GM21367 (cell line): ENCODE results near the gene FAM227B.
"Not testable (repeated sequence)": the region's sequence is repeated elsewhere in the genome, so short reads cannot be mapped to it uniquely, and the experiment has no call there.

Source experiments
- ATAC-seq: cut with Tn5 transposase; IDR thresholded peaks from one replicate; pipeline ENCODE4 v1.9.1; 2021; ENCODE audit not compliant: unreplicated experiment

FAM227B gene

DNA sequence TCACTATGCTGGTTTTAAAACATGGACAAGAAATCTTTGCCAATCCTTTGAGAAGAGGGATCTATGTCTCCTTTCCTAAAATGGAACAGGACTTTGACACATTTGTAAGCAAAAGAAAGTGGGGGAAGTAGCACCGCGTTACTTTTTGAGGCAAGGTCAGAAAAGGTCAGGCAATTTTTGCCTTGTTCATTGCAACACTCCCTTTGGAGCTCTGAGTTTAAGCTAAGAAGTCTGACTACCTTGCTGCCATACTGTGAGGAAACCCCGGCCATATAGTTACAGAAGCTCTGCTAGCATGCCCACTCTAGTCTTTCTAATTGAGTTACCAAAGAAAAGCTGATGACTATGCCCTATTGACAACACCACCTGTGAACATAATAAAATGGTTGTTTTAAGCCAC is 1.4 kb downstream of the FAM227B start:
- no peak for ATAC-seq

DNA sequence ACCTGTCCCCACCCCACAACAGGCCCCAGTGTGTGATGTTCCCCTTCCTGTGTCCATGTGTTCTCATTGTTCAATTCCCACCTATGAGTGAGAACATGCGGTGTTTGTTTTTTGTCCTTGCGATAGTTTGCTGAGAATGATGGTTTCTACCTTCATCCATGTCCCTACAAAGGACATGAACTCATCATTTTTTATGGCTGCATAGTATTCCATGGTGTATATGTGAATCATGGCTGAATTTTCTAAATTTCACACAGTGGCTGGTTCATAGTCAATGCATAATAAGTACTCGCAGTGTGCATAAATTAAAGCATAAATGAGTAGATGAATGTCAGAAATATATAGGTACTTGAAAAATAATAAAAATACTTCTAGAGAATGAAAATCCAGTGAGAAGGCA is 8.4 kb downstream of the FAM227B start:
- ATAC-seq, result not testable (repeated sequence)

DNA sequence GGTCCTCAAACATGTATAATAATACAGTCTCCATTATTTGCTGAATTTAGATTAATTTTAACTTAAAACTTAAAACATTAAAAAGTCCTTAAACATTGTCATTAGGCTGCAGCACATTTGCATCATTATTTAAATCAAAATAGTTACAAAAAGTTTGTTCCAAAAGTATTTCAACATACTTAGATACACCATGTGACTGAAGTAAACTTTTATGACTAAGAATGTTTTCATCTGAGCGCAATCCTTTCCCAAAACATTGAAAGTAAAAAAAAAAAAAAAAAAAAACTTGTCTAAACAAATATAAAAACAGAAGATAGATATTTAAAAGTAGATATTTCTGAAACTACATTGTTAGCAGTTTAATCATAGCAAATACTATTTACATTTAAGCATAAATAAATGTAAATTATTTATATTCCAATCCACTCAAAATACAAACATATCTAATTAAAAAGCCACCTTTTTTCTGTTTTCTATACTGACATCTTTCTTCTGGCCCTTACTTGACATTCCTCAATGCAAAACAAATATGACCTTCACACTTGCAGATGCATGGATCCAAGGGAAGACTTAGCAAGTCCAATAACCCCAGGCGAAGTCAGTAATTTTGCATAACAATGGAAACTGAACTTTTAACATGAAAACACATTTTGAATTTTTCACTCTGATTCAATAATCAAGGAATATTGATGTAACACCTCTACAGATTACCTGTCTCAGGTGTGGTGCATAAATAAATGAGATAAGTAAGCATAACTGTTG is 10.3 kb downstream of the FAM227B start:
- no peak for ATAC-seq

DNA sequence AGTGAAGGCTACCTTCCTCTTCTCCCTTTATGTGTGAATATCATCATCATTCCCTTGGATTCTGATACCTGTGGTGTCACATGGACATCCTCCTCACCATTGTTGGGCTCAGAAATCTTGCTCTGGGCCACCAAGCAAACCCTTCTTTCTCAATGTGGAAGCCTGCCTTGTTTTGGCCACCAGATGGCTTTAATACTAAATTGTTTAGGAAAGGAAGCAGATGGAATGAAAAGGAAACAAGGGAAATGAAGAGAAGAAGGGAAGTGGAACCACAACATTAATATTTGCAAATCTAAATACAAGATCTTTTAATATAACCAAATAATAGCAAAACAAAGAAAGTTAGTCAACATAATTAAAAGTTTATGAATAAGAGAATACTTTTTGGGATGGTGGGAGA is 14.0 kb downstream of the FAM227B start:
- ATAC-seq, result no peak

DNA sequence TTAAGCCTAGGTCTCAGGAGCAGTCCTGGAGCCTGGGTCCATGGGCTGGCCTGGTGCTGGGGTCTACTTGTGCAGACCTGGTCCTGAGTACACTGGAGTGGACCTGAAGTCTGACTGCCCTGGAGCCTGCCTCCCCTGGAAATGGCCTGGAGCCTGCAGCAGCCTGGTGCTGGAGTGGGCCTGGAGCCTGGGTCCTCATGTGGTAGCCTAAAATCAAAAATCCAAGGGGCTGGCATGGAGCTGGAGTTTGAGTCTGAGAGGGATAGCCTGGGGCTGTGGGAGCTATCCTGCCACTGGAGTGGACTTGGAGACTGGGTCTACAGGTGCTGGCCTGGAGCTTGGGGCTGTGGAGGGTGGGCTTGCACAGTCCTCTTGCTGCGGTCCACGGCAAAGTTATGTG is 15.0 kb downstream of the FAM227B start:
- ATAC-seq, result no peak

DNA sequence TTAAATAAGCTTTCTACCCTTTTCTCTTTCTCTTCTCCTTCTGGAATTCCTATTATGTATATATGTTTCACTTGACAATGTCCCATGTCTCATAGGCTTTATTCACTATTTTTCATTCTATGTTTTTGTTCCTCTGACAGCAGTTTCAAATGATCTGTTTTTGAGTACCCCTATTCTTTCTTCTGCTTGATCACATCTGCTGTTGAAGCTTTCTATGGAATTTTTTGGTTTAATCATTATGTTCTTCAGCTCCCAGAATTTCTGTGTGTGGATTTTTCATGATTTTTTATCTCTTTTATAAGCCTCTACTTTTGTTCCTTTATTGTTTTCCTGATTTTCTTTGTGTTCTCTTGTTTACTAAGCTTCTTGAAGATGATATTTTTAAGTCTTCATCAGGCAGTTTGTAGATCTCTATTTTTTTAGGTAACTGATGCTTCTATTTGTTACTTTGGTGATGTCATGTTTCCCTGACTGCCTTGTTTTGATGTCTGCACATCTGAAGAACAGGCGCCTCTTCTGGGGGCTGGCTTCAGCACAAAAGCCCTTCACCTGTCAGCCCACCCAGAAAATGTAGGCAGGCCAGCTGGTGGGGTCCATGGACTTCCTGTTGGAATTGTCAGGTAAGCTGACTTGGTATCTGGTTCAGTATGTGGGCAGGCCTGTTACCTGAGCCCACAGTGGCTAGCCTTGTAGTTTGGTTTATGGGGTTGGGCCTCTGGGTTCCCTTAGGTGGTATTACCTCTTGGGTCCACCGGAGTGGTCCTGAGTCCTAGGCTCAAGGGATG is 15.8 kb downstream of the FAM227B start:
- no peak for ATAC-seq

DNA sequence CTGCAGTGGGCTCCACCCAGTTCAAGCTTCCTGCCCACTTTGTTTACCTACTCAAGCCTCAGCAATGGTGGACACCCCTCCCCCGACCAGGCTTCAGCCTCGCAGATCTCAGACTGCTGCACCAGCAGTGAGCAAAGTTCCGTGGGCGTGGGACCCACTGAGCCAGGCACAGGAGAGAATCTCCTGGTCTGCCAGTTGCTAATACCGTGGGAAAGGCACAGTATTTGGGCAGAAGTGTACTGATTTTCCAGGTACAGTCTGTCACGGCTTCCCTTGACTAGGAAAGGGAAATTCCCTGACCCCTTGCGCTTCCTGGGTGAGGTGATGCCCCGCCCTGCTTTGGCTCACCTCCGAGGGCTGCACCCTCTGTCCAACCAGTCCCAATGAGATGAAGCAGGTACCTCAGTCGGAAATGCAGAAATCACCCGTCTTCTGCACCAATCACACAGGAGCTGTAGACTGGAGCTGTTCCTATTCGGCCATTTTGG is 27.7 kb downstream of the FAM227B start:
- ATAC-seq, result not testable (repeated sequence)

DNA sequence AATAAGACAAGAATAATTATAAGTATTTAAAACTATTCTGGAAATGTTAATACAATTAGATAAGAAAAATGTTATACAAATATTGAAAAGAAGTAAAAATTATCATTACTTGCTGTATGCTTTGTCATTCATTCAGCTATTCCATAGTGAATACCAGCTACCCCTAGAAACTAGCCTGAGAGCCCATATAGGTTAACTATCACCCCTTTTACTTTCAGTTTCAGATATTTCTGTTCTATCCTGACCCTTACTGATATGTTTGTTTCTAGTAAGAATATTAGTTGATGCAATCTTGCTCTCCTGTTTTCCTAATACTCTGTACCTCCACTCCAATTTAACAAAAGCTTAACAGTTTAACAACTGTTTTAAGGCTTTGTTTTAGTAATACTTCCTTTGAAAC is 31.6 kb downstream of the FAM227B start:
- no peak for ATAC-seq

DNA sequence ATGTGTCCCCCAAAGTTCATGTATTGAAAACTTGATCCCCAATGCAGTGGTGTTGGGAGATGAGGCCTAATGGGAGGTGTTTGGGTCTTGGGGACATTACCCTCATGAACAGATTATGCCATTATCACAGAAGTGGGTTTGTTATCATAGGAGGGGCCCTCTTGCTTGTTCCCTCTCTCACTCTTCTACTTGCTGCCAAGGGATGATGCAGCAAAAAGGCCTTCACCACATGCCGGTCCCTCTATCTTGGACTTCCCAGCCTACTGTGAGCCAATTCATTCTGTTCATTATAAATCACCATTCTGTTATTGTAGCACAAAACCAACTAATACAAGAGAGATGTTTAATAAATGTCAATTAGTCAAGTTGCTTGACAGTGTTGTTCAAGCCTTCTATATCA is 47.2 kb downstream of the FAM227B start:
- no peak for ATAC-seq

DNA sequence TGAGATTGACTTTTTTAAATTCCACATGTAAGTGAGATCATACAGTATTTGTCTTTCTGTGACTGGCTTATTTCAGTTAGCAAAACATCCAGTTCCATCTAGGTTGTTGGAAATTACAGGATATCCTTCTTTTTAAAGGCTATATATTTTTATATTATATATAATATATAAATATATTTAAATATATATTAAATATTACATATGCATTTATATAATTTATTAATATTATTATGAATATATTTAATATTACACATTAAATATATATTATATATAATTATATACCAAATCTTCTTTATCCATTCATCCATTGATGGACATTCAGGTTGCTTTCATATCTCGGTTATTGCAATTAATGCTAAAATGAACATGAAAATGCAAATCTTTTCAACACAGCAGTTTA is 49.9 kb downstream of the FAM227B start:
- no peak for ATAC-seq

DNA sequence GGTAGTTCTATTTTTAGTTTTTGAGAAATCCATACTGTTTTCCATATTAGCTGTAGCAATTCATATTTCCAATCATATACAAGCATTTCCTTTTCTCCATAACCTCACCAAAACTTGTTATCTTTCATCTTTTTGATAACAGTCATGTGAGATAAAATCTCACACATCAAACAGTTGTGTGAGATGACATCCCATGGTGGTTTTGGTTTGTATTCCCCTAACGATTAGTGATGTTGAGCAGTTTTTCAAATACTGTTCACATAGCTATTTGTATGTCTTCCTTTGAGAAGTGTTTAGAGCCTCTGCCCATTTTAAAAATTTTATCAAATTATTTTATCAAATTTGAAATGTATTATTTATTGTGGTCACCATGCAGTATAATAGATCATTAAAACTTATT is 50.4 kb downstream of the FAM227B start:
- ATAC-seq, result no peak

DNA sequence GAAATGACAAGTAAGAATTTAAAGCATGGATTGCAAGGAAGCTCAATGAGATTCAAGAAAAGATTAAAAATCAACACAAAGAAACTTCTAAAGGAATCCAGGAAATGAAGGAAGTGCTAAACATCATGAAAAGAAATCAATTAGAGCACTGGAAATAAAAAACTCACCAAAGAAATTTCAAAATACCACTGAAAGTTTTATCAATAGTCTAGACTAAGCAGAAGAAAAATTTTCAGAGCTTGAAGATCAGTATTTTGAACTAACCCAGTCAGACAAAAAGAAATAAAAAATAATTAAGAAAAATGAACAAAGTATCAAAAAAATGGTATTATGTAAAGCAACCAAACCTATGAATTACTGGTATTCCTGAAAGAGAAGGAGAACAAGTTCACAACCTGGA is 60.6 kb downstream of the FAM227B start:
- no peak for ATAC-seq

DNA sequence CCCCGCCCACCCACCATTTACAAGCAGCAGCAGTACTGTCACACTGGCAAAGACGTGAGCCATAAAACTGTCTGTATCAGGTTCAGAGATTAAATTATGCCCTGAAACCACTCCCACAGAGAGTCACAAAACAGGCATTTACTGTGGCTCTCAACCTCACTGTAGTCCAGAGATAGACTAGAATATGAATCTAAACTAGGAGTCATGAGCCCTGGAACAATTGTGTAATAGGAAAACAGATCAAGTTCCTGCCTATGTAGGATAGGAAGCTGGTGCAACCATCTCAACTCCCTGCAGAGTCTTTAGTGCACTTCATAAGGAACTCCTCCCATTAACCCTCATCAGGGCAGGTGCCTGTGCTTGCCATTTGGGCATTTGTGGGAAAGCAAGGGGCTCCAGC is 61.7 kb downstream of the FAM227B start:
- no peak for ATAC-seq

DNA sequence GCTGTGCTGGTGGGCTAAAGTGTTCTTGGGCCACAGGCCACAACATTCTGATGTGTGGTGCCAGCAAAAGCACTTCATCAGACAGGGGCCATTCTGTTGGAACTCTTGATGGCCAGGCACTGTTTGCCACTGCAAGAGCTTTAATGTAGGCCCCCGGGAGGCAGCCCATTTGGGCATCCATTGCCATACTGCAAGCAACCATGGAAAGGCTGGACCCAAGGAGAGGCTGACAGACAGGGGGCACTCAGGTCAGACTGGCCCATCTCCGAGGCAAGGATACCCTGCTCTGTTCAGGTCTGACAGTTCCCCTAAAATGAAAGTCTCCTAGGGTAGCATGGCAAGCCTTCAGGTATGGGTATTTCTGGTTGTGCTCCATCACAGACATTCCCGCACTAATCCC is 64.2 kb downstream of the FAM227B start:
- no peak for ATAC-seq

DNA sequence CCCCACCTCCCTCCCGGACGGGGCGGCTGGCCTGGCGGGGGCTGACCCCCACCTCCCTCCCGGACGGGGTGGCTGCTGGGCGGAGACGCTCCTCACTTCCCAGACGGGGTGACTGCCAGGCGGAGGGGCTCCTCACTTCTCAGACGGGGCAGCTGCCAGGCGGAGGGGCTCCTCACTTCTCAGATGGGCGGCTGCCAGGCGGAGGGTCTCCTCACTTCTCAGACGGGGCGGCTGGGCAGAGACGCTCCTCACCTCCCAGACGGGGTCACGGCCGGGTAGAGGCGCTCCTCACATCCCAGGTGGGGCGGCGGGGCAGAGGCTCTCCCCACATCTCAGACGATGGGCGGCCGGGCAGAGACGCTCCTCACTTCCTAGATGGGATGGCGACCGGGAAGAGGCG is 70.3 kb downstream of the FAM227B start:
- not testable (repeated sequence) for ATAC-seq

DNA sequence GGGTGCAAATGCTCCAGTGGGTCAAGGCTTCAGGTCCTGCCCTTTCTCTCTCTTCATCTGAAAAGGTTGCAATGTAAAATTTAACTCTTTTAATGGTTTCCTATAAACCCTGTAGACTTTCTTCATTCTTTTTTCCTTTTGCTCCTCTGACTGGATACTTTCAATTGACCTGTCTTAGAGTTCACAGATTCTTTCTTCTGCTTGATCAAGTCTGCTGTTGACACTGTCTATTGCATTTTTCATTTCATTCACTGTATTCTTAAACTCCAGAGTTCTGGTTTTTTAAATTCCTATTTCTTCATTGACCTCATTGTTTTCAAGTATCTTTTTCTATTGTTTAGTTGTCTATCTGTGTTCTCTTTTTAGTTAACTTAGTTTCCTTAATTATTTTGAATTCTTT is 82.1 kb downstream of the FAM227B start:
- no peak for ATAC-seq

DNA sequence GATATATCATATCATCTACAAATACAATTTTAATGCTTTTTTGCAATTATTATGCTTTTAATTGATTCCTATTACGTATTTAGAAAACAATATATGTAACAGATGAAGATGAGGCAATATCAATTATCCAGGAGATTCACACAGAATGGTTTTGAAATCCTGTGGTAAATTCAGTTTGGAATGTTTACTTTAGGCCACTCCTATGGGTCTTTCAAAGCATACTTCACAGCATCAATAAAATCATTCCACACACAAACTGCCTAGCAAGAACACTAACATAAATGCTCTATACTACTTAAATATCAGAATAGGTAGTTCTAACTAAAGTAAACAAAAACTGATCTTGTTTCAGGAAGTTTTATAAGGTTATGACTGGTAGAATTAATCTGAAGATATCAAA is 90.5 kb downstream of the FAM227B start:
- no peak for ATAC-seq

DNA sequence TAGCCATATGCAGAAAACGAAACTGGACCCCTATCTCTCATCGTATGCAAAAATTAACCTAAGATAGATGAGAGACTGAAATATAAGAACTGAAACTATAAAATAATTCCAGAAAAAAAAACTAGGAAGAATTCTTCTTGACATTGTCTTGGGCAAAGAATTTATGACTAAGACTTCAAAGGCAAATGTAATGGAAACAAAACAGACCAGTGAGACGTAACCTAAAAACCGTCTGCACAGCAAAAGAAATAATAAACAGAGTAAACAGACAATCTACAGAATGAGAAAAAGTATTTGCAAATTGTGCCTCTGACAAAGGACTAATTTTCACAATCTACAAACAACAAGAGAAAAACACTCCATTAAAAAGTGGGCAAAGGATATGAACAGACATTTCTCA is 92.3 kb downstream of the FAM227B start:
- no peak for ATAC-seq

DNA sequence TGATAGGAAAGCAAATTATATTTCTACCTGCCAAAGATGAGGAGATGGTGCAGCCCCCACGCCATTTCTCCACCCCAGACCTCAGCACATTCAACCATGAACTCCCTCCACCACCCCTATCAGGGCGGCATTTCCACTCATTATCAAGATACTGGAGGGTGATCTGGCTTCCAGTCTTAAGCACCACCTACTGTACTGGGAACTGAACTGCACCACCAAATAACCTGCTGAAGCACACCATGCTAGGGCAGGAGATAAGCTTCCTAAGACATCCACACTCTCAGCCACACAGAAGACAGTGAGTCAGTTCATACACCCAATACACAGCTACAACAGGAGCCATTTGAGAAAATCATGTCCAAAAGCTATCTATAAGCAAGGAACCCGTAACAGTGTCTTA is 98.8 kb downstream of the FAM227B start:
- no peak for ATAC-seq

DNA sequence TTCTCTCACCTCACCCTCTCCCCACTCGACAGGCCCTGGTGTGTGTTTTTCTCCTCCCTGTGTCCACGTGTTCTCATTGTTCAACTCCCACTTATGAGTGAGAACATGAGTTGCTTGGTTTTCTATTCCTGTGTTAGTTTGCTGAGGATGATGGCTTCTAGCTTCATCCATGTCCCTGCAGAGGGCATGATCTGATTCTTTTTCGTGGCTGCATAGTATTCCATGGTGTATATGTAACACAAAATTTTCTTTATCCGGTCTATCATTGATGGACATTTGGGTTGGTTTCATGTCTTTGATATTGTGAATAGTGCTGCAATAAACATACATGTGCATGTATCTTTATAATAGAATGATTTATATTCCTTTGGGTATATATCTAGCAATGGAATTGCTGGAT is 107.9 kb downstream of the FAM227B start:
- ATAC-seq, result not testable (repeated sequence)

DNA sequence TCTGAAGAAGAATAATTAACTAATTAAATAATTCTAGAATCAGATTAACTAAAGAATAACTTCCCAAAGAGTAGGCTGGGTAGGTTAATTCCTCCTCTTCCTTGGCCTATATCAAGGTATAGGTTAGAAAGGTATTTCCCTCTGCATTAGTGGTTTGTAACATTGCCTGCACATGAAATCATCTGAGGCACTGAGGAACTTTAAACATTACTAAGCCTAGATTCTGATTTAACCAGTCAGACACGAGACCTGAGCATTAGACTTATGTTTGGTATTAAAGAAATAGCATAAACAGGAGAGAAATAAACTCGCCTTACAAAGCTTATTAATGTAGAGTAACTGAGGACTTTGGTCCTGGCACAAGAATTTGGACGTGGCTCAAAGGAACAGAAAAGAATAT is 113.4 kb downstream of the FAM227B start:
- ATAC-seq, result no peak

DNA sequence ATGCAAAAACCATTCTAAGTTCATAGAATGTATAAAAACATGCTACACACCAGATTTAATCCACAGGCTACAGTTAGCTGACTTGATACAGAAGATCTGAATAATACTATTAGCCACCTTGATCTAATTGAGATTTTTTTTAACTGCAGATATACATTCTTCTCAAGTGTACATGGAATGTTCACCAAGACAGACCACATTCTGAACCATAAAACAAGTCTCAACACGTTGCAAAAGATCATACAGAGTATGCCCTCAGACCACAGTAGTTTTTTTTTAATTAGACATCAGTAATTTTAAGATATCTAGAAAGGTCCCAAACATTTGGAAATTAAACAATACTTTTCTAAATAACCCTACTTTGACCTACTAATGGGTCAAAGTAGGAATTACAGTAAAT is 114.3 kb downstream of the FAM227B start:
- ATAC-seq, result no peak
